Activated naive CD4-positive, alpha-beta T cell treated with anti-CD3 and anti-CD28 coated beads, Interleukin-2, amount 50 U/mL, for 16 hours (primary cell): ENCODE data around the gene IPCEF1.

Source experiments
- DNase-seq: peaks from one replicate; pipeline ENCODE4 v3.0.0-alpha.2; 2020

Gene IPCEF1

DNA sequence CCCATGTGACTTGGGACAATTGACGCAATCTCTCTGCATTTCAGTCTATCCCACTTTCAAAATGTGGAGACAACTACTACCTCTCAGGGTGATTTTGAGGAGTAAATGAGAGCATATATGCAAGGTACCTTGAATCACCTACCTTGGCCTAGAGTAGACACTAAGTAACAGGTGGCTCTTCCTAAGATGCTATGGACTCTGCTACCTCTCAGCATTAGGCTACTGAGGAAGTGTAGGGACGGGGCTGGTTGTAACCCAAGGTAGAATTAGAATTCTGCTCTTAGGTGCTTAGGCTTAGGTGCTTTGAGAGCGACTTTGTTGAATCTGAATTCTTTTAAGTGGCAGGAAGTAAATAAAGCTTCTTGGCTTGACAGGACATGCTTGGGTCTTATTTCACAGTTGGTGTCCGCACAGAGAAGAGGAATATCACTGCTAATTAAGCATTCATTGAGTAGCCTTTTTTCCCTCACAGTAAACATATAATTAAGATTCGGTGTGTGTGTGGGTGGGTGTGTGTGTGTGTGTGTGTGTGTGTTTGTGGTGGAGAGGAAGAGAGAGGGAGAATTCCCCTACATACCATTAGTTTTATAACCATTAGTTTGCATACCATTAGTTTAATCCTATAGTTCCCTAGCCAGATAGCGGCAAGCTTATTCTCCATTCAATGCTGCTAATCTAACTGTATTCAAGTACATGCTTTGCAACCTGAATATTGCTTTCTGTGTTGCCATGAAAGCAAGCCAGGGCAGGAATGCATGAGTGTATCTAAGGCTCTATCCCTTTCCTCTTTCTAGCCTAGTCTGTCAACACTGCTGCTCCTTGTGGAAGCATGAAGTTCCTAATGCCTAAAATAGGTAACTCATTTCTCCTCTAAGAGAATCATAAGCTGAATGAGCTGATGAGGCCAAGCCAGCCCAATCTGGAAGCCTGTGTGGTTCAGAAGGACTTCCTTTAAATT lies 112.5 kb downstream of the IPCEF1 start:
- DNase-seq, result no peak

DNA sequence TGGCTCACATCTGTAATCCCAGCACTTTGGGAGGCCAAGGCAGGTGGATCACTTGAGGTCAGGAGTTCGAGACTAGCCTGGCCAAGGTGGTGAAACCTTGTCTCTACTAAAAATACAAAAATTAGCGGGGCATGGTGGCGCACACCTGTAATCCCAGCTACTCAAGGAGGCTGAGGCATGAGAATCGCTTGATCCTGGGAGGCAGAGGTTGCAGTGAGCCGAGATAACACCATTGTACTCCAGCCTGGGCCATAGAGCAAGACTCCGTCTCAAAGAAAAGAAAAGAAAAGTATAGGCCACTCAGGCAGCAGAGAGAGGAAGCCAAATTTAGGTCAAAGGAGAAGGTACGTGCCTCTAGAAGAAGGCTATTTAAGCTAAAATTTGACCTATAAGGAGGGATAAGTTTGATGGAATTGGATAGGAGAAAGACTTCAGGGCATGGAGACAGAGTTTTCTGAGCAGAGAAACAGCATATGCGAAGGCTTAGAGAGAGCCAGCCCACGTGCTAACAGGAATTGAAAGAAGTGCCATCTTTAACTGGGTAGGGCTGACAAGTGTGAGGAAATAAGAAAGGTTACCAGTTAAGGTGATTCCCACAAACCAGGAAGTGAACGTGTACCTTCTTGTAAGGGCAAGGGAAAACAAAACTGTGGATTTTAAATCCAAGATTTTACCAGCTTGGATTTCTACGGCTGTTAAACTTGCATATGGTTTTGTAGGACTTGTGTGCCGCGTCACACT lies 113.8 kb downstream of the IPCEF1 start:
- no peak for DNase-seq

DNA sequence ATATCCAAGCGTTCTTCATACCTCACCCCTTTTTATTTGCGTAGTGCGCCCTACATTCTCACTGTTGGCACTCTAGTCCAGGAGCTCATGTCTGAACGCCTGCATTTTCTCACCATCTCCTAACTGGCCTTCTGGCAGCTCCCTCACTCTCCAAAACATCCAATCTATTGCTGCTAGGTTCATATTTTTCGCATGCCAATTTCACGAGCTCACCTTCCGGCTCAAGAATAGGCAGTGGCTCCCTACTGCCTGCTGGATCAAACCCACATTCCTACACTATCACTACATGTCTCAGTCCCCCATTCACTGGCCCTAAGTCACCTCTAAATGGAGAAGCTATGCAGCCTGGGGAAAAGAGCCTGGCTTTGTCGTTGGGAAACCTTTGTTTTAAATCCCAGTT lies 115.0 kb downstream of the IPCEF1 start:
- DNase-seq, result no peak

DNA sequence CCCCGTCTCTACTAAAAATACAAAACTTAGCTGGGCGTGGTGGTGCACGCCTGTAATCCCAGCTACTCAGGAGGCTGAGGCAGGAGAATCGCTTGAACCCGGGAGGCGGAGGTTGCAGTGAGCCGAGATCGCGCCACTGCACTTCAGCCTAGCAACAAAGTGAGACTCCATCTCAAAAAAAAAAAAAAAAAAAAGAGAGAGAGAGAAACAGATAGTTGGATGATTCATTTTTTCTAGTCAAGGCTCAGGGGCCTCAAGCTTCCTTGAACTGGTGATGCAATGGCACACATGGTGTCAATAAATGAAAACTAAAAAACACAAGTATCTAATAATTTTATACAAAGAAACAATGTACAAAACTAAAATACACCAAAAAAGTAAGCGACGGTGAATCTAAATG lies 115.5 kb downstream of the IPCEF1 start:
- DNase-seq, result peak; percentile 24

DNA sequence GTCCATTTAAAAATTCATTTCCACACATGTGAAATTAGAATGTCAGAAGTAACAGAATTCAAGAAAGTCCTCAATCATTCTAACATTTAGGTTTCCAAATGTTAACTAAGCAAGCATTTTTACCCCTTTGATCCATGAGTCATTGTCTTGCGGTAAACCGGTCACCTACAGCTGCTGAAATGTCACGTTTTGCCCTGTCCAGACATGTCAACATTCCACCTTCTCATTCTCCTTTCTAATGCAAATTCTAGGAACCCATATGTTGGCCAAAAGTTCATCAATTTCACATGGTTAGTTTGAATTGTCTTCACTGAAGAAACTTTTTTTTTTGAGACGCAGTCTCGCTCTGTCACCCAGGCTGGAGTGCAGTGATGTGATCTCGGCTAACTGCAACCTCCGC lies 117.2 kb downstream of the IPCEF1 start:
- DNase-seq, result no peak

GRCh38 chr6:154238831-154239230 lies 117.8 kb downstream of the IPCEF1 start:
- DNase-seq, result no peak

GRCh38 chr6:154236646-154237301 lies 119.8 kb downstream of the IPCEF1 start:
- DNase-seq, result no peak

GRCh38 chr6:154234019-154234772 lies 122.4 kb downstream of the IPCEF1 start:
- no peak for DNase-seq

DNA sequence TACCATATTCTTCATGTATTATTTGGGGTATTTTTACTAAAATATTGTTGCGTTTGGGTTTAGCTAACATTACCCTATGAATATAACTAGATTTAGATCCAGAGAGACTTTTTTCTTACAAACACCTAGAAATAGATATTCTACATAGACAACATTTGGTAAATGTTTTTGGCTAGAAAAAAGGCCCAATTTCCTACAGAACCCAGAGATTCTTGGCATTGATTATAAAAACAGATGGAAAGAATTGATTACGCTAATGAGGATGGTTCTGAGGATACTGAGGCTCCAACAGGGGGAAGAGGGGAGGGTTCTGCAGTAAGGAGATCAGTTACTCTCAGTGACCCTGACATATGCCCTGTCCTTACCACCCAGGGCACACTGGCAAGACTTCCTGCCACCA lies 123.2 kb downstream of the IPCEF1 start:
- no peak for DNase-seq

DNA sequence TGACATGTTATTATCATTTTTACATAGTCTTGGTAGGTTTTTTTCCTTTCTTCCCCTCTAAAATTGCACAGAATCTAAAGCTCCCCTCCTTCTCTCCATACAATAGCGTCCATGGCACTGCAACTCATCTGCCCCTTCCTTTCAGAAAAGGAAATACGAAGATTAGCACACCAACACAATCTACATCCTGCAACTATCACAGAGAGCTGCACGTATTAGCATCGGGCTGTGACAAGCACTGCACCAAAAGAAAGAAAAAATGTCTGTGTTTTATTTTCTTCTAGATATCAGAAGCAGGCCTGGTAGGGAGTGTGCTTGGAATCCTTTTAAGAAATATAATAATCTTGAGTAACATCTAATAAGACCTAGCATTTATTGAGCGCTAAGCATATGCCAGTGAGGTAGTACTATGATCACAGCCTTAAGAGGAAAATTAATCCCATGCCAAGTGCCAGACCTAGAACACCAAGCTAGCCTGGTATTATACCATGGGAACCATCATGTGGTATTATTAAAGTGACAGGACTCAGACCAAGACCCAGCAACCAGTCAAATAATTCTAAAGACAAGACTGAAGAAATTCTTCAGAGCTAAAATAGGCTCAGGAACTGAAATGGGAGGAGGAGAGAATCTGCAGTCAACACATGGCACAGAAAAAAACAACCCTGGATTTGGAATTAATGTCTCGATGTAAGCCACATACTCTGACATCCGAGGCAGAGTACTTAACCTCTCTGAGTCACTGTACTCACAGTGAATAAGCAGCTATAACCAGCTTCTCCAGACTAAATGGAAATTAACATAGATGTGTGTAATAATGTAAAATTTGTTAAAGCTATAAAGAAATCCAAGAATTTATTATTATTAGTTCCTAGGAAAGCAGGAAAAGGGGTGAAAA lies 124.3 kb downstream of the IPCEF1 start:
- no peak for DNase-seq

- no peak for DNase-seq
These were observed 125.5 kb downstream of the IPCEF1 start for GRCh38 chr6:154230910-154231595.

GRCh38 chr6:154230393-154230792 lies 126.2 kb downstream of the IPCEF1 start:
- no peak for DNase-seq

DNA sequence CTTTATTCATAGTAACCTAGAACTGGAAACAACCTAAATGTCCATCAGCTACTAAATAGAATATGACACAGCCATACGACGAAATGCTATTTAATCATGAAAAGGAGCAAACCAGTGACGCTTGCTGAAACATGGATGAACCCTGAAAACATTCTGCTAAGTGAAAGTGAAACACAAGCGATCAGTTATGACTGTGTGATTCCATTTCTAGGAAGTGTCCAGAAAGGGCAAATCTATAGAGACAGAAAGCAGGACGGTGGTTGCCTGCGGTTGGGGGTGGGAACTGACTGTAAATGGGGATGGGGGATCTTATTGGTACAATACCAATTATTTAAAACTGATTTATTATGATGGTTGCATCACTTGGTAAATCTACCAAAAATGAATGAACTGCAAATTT lies 126.8 kb downstream of the IPCEF1 start:
- DNase-seq, result peak; percentile 67

DNA sequence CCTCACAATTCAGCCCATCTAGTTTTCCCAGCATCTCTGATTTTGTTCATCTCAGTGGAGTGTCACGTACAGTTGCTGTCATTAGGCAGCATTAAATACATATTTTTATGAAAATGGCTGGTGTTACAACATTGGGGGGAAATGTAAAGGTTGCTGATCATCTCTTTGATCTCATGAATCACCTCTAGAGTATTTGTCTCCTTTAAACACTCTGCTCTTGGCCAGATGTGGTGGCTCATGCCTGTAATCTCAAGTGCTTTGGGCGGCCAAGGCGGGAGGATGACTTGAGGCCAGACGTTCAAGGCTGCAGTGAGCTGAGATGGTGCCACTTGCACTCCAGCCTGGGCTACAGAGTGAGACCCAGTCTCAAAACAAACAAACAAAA lies 128.1 kb downstream of the IPCEF1 start:
- DNase-seq, result no peak

GRCh38 chr6:154227862-154228520 lies 128.6 kb downstream of the IPCEF1 start:
- no peak for DNase-seq

GRCh38 chr6:154226461-154226860 lies 130.1 kb downstream of the IPCEF1 start:
- DNase-seq, result no peak

DNA sequence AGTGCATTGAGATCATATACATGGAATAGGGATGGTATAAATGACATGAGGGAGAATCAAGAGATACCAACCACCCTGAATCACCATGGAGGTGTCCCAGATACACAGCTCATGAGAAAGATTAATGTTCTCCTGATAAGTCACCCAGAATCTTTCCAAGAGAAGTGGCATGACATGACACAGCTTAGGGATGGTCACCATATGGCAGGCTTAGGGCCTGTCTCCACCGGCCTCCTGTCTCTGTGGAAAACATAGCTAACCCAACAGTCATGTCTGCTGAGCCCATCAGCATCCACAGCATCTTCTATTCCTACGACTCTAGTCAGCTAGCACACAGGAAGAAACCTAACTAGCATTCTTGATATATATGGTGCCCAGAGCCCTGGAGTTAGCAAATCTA lies 133.3 kb downstream of the IPCEF1 start:
- no peak for DNase-seq

GRCh38 chr6:154222716-154223115 lies 133.9 kb downstream of the IPCEF1 start:
- DNase-seq, result no peak

DNA sequence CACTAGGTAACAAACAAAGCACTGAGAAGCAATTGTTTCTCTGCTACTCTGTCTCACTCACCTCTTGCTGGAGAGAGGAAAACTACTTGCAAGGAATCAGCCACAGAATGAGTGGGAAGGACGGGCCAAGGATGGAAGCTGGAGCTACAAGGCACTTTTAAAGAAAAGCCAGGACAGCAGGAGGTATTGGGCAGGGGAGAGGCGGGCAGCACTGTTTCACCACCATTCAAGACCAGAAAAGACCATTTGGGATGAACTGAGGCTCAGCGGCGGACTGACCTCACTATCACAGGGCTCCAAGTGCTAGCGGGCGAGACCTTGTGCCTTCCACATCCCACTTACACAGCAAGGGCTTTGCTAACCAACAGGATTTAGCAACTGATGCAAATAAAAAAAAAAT lies 137.4 kb downstream of the IPCEF1 start:
- DNase-seq, result no peak

- DNase-seq, result no peak
These were observed 137.8 kb downstream of the IPCEF1 start for GRCh38 chr6:154218787-154219186.

DNA sequence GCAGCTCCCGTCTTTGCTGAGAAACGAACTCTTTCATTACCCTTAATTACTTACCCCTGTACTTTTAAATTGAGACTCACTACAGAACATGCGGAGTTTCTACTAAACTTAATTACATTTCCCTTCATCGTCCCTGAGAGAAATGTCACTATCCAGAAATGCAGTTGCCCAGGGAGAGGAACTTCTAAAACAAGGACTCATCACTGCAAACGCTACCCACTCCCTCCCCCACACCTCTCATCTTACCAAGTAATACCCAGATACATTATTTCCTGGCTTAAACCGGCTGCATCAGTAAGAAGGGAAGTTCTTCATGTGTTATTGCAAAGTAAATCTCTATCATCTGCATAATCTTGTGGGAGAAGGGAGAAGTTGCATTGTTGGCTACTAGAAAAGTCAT lies 138.3 kb downstream of the IPCEF1 start:
- DNase-seq, result peak; percentile 37
